Activated CD4-positive, alpha-beta T cell treated with anti-CD3 and anti-CD28 coated beads, Interleukin-2, amount 10 ng/mL, durations not matched to agents 7 days and 5 days (primary cell): ENCODE data around the gene CSF1. TPM values are rescaled to one million over a fixed set of nuclear protein-coding genes. Genes with fewer than 3 reads are reported as not detected.

Experiments used
- CTCF ChIA-PET: fragments of 350-600 bp; sonication (Branson Sonifier 250); formaldehyde crosslinking; loops from one replicate; lab custom pipeline; 2021; ENCODE audit warnings: antibody characterized with exemption; lab: Charles Lee
- POLR2A ChIA-PET: fragments of 350-600 bp; sonication (Branson Sonifier 250); formaldehyde crosslinking; loops from one replicate; lab custom pipeline; 2021; ENCODE audit warnings: antibody characterized with exemption; lab: Charles Lee
- DNase-seq: peaks from one replicate; pipeline ENCODE4 v3.0.0-alpha.2; 2020
- H3K27ac Mint-ChIP-seq: one replicate; pipeline ENCODE4 v1.8.0; 2021; ENCODE audit warnings: mild to moderate bottlenecking, moderate library complexity, mixed read lengths
- H3K27me3 Mint-ChIP-seq: one replicate; pipeline ENCODE4 v1.8.0; 2021; ENCODE audit warnings: mixed read lengths
- H3K36me3 Mint-ChIP-seq: one replicate; pipeline ENCODE4 v1.8.0; 2021; ENCODE audit warnings: low read depth, mixed read lengths
- H3K4me1 Mint-ChIP-seq: one replicate; pipeline ENCODE4 v1.8.0; 2021; ENCODE audit warnings: mixed read lengths
- H3K4me3 Mint-ChIP-seq: one replicate; pipeline ENCODE4 v1.8.0; 2021; ENCODE audit warnings: mild to moderate bottlenecking, moderate library complexity, mixed read lengths
- H3K9me3 Mint-ChIP-seq: one replicate; pipeline ENCODE4 v1.8.0; 2021; ENCODE audit warnings: mixed read lengths
- total RNA-seq, 2 experiments: library from RNA; stranded (reverse); gene quantifications; one replicate each; pipeline ENCODE4 v1.2.3, GENCODE V29; 2021

Gene CSF1
- total RNA-seq, 2 experiments from 2014 or later = 39.5 to 42.4 TPM

DNA sequence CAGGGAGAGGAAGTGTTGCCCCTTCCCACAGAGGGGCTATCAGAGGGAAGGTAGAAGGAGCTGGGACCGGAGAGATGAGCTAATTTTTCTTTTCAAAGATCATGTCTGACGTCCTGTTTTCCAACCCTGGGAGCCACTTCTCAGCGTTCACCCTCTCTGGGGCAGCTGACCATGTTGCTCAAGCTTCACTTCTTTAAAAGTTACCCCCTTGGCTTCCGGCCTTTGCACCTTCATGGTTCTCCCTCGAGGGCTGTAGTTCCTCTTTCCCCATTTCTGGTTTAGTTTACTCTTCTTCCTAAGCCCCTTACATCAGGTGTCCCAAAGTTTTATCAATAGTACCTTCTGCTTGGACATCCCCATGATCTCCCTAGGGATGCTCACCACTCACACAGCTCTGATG, 23.8 kb upstream of the CSF1 start:
- POLR2A ChIA-PET = no interaction called here
- CTCF ChIA-PET = interaction anchor here (0.5 to 2.1 kb wide), 4 partner anchors 10 to 98 kb away, joined by 3 to 11 read pairs (median 6); partner anchors contain the start of gene AHCYL1

DNA sequence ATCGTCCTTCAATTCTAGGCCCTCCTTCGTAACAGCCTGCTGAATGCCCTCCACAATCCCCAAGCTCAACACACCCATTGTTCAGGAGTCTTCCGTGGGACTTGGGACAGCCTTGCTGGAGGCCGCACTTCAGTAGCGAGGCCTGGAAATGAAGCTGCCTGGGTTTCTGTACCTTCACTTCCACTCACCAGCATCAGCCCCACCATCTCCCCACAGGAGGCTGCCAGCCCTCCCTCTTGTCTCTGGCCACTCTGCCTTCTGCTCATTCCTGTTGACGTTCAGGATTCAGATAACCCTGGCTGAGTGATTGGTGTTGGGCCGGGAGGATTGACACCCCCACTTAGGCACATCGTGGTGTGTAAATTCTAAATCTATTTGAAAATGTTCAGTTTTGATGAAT, 23.4 kb upstream of the CSF1 start:
- H3K9me3 Mint-ChIP-seq = no peaks in the 10 kb centered on the region
- H3K4me1 Mint-ChIP-seq = peaks cover 9% of the 10 kb centered on the region
- H3K27ac Mint-ChIP-seq = no peak overlapping the region
- DNase-seq = no peak
- no peak overlapping the region for H3K4me3 Mint-ChIP-seq
- ChIA-PET POLR2A (no interaction called here), CTCF (interaction anchor here (0.5 to 2.1 kb wide), 5 partner anchors 9 to 97 kb away, joined by 3 to 11 read pairs (median 4); partner anchors contain the start of gene AHCYL1)
- H3K27me3 Mint-ChIP-seq = peaks cover 2% of the 10 kb centered on the region
- H3K36me3 Mint-ChIP-seq = no peaks in the 10 kb centered on the region

More for the DNA sequence above, 23.8 kb upstream of the CSF1 start:
- no peak for DNase-seq
- Mint-ChIP-seq H3K9me3 (no peaks in the 10 kb centered on the region), H3K4me1 (peaks cover 9% of the 10 kb centered on the region), H3K4me3 (no peak overlapping the region), H3K36me3 (no peaks in the 10 kb centered on the region), H3K27ac (no peak overlapping the region), H3K27me3 (peaks cover 2% of the 10 kb centered on the region)

DNA sequence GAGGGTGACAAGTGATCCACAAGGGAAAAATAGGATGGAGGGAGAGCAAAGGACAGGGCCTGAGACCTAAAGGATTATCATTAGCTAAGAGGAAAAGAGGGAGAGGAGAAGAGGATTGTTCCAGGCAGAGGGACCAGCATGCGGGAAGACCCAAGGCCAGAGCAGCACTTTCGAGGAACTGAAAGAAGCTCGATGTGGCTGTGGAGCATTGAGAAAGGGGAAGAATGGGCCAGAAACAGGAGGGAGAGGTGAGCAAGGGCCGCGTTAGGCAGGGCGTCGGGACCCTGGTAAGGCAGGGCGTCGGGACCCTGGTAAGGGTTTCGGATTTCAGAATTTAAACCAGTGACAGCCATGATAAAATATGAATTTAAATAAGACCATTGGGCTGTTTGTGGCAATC, 22.8 kb upstream of the CSF1 start:
- no peak overlapping the region for H3K4me3 Mint-ChIP-seq
- H3K27me3 Mint-ChIP-seq = peaks cover 2% of the 10 kb centered on the region
- ChIA-PET POLR2A (no interaction called here), CTCF (interaction anchor here (0.9 to 2.1 kb wide), 4 partner anchors 9 to 97 kb away, joined by 3 to 8 read pairs (median 4); partner anchors contain the start of gene AHCYL1)
- no peak overlapping the region for H3K27ac Mint-ChIP-seq
- no peaks in the 10 kb centered on the region for H3K36me3 Mint-ChIP-seq
- DNase-seq = no peak
- H3K9me3 Mint-ChIP-seq = no peaks in the 10 kb centered on the region
- H3K4me1 Mint-ChIP-seq = peaks cover 9% of the 10 kb centered on the region

DNA sequence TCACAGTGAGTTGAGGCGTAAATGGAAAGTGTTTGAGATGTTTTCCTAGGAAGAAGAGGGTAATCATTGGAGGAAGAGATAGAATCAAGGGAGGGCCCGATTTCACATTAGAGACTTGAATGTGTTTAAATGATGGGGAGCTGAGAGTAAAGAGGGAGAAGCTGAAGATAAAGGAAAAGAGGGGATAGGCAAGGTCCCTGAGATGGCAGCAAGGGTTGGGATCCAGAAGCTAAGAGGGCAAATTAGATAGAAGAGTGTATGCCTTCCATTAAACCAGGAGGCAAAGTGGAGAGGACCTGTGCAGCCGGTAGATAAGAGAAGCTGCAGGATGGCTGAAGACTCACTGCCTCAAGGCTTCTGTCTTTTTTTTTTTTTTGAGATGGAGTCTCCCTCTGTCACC, 21.6 kb upstream of the CSF1 start:
- Mint-ChIP-seq H3K27ac (no peak overlapping the region), H3K4me3 (no peak overlapping the region), H3K4me1 (peaks cover 5% of the 10 kb centered on the region), H3K27me3 (peaks cover 2% of the 10 kb centered on the region), H3K36me3 (no peaks in the 10 kb centered on the region), H3K9me3 (no peaks in the 10 kb centered on the region)
- ChIA-PET CTCF (interaction anchor here (1.0 to 2.0 kb wide), 7 partner anchors 8 to 116 kb away, joined by 3 to 8 read pairs (median 5); no protein-coding TSS in a partner anchor), POLR2A (no interaction called here)
- DNase-seq = no peak

DNA sequence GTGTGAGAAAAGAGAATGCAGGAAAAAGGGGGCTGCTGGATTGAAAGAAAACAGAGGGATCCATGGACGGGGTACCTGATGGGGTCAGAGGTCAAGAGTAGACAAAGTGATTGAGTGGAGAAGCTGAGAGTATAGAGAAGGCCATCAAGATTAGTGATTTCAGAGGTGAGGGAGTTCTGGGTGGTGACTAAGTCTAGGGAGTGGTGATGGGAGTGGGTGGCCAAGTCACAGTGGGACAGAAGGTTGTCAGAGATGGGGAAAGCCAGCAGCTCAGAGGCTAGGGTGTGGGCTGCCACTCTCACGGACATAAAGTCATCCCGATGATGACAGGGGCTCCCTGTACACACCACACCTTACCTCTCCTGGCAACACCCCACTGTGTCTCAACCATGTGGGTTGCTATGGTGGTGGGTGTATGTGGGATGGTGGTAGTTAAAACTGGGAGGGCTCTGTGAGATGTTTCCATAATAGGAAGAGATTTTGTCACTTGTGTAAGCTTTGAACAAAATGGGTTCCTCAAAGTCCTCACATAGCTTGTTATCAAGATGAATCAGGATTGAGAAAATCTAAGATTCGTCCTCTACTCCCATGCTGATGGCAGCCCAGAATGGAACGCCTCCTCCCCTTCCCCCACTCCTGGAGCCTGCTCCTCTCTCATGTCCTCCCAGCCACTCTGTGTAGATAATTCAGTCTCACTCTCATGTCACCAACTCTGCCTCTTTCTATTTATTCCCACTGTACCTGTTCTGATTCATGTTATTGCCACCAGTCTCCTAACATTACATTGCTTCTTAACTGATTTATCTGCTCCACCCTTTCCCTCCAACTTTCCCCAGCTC, 20.3 kb upstream of the CSF1 start:
- peak overlapping the region; percentile 54 for H3K27ac Mint-ChIP-seq
- DNase-seq = no peak

DNA sequence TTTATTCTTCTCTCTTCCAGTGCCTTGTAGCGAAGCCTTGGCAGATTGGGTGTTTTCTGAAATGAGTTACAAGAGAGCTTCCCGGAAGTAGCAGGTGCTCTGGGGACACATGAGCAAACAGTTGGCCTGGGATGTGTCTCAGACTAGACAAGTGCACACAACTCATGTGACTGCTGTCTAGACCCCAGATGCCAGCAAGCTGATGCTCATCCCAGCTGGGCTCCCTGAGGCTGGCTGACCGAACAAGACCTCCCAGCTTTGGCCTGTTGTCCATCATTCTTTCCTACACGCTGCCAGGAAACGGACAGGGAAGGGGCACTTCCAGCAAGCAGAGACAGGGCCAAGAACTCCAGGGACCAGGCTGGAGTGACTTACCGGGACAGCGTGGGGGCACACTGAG, 18.7 kb upstream of the CSF1 start:
- DNase-seq = no peak
- POLR2A ChIA-PET = no interaction called here
- Mint-ChIP-seq H3K4me3 (no peak overlapping the region), H3K36me3 (no peaks in the 10 kb centered on the region), H3K4me1 (peaks cover 11% of the 10 kb centered on the region), H3K27ac (no peak overlapping the region), H3K9me3 (no peaks in the 10 kb centered on the region), H3K27me3 (peaks cover 2% of the 10 kb centered on the region)
- CTCF ChIA-PET = interaction anchor here (0.6 to 3.4 kb wide), 10 partner anchors 10 to 113 kb away, joined by 3 to 23 read pairs (median 4); partner anchors contain the start of gene AHCYL1

More for the DNA sequence above, 20.3 kb upstream of the CSF1 start:
- H3K36me3 Mint-ChIP-seq = no peaks in the 10 kb centered on the region
- ChIA-PET POLR2A (no interaction called here), CTCF (interaction anchor here (1.0 to 2.0 kb wide), 8 partner anchors 9 to 117 kb away, joined by 3 to 8 read pairs (median 4); no protein-coding TSS in a partner anchor)
- H3K4me3 Mint-ChIP-seq = no peak overlapping the region
- peaks cover 5% of the 10 kb centered on the region for H3K4me1 Mint-ChIP-seq
- H3K27me3 Mint-ChIP-seq = peaks cover 2% of the 10 kb centered on the region
- no peaks in the 10 kb centered on the region for H3K9me3 Mint-ChIP-seq

DNA sequence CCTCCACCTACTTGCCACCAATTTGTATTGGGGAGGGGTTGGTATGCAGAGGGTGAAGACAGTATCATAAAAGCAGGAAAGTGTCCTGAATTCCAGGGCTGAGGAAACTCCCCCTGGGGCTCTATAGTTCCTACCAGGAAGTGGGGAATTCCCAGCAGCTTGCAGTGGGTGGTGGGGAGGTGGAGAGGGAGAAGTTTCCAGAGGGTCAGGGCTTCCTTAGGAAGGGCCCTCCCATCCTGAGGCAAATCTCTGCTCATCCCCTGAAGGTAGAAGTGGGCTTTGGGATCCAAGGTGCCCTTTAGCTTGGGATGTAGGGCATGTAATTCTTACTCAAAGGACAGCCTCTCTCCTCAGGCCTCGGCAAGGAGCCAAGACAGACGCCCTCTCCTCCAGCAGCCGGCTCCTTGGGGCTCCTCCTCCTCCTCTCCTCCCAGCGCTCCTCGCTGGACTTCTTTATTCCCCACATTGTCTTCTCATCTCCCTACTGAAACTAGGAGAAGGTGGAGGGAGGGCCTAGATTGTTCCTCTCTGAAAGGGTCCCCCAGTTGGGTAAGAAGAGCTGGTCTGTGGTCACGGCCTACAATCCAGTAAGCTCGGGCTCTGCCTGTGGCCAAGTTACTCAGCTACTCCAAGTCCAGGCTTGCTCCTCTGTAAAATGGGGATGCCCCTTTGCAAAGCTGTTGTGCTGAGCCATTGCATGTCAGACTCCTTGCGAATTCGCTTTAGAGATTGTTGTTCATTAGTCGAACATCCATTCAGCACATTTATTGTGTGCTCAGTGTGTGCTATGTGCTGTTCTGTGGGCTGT, 17.9 kb upstream of the CSF1 start:
- Mint-ChIP-seq H3K36me3 (no peaks in the 10 kb centered on the region), H3K4me3 (no peak overlapping the region), H3K27me3 (peaks cover 2% of the 10 kb centered on the region), H3K4me1 (peaks cover 11% of the 10 kb centered on the region), H3K9me3 (no peaks in the 10 kb centered on the region), H3K27ac (no peak overlapping the region)
- CTCF ChIA-PET = interaction anchor here (1.0 to 3.4 kb wide), 8 partner anchors 10 to 102 kb away, joined by 3 to 23 read pairs (median 4); no protein-coding TSS in a partner anchor
- POLR2A ChIA-PET = no interaction called here
- DNase-seq = no peak

DNA sequence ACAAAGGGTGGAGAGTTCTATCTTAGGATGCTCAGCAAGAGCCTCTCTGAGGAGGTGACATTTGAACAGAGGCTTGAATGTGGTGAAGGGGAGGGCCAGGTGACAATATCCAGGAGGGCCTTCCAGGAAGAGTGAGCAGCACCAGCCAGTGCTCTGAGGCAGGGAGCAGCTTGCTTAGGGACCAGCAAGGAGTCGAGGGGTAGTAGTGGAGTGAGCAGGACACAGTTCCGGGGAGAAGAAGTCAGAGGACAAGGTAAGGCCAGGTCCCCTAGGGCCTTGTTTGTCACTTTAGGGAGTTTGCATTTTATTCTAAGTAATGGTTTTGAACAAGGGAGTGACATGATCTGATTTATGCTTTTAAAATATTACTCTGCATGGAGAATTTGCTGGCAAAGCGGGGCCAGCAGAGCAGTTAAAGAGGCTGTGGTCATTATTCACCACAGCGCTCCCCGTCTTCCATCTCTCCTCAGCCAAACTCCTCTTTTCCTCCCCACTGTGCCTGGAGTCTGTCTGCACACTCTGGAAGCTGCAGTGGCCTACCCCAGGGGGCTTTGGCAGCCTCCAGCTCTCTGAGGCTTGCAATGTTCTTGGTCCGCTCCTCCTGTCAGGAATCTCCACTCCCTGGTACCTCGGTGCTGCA, 17.0 kb upstream of the CSF1 start:
- no peaks in the 10 kb centered on the region for H3K9me3 Mint-ChIP-seq
- peaks cover 2% of the 10 kb centered on the region for H3K27me3 Mint-ChIP-seq
- no peak for DNase-seq
- CTCF ChIA-PET = interaction anchor here (1.0 to 3.4 kb wide), 6 partner anchors 9 to 103 kb away, joined by 3 to 23 read pairs (median 5); no protein-coding TSS in a partner anchor
- peaks cover 11% of the 10 kb centered on the region for H3K4me1 Mint-ChIP-seq
- no peak overlapping the region for H3K27ac Mint-ChIP-seq
- H3K4me3 Mint-ChIP-seq = no peak overlapping the region
- POLR2A ChIA-PET = no interaction called here
- H3K36me3 Mint-ChIP-seq = no peaks in the 10 kb centered on the region

GRCh38 chr1:109894823-109895719, 15.6 kb upstream of the CSF1 start:
- no peak overlapping the region for H3K4me3 Mint-ChIP-seq
- H3K36me3 Mint-ChIP-seq = no peaks in the 10 kb centered on the region
- peaks cover 9% of the 10 kb centered on the region for H3K4me1 Mint-ChIP-seq
- no peak for DNase-seq
- no peaks in the 10 kb centered on the region for H3K9me3 Mint-ChIP-seq
- CTCF ChIA-PET = interaction anchor here (1.0 to 3.4 kb wide), 5 partner anchors 8 to 118 kb away, joined by 3 to 23 read pairs (median 10); no protein-coding TSS in a partner anchor
- H3K27me3 Mint-ChIP-seq = peaks cover under 1% of the 10 kb centered on the region
- H3K27ac Mint-ChIP-seq = no peak overlapping the region
- POLR2A ChIA-PET = no interaction called here

- CTCF ChIA-PET = interaction anchor here (0.7 to 3.3 kb wide), 9 partner anchors 8 to 119 kb away, joined by 3 to 11 read pairs (median 4); partner anchors contain the start of gene AHCYL1
- POLR2A ChIA-PET = no interaction called here
- Mint-ChIP-seq H3K4me1 (peaks cover 6% of the 10 kb centered on the region), H3K36me3 (no peaks in the 10 kb centered on the region), H3K4me3 (no peak overlapping the region), H3K9me3 (no peaks in the 10 kb centered on the region), H3K27me3 (no peaks in the 10 kb centered on the region), H3K27ac (no peak overlapping the region)
- no peak for DNase-seq
Observed at GRCh38 chr1:109895720-109896504, 14.7 kb upstream of the CSF1 start.

DNA sequence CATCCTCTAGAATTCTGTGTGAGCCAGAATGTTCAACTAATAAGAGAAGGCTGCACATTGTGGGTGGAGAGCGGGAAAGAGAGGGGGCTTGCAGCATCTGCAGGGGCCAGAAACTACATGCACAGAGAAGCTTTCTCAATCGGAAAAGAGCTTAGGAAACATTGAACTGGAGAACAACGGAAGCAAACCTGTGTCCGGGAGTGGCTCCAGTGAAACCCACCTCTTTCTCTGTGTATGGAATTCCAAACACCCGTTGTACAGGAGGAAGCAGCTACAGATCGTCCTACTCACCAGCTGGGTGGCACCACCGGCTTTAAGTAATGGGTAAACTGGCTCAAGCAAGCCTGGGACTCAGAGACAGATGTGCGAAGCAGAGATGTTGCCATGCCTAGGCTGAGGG, 14.0 kb upstream of the CSF1 start:
- H3K27me3 Mint-ChIP-seq = no peaks in the 10 kb centered on the region
- no peak overlapping the region for H3K27ac Mint-ChIP-seq
- DNase-seq = no peak
- no peak overlapping the region for H3K4me3 Mint-ChIP-seq
- H3K36me3 Mint-ChIP-seq = no peaks in the 10 kb centered on the region
- H3K4me1 Mint-ChIP-seq = peaks cover 6% of the 10 kb centered on the region
- CTCF ChIA-PET = interaction anchor here (0.7 to 3.3 kb wide), 10 partner anchors 9 to 120 kb away, joined by 3 to 11 read pairs (median 4); partner anchors contain the start of gene AHCYL1
- POLR2A ChIA-PET = no interaction called here
- no peaks in the 10 kb centered on the region for H3K9me3 Mint-ChIP-seq
